ENCODE measurements around the gene SLC6A1. TPM values are rescaled to one million over a fixed set of nuclear protein-coding genes. Genes with fewer than 3 reads are reported as not detected.

Gene SLC6A1
- total RNA-seq, 1 experiment from 2014 or later: not detected

DNA sequence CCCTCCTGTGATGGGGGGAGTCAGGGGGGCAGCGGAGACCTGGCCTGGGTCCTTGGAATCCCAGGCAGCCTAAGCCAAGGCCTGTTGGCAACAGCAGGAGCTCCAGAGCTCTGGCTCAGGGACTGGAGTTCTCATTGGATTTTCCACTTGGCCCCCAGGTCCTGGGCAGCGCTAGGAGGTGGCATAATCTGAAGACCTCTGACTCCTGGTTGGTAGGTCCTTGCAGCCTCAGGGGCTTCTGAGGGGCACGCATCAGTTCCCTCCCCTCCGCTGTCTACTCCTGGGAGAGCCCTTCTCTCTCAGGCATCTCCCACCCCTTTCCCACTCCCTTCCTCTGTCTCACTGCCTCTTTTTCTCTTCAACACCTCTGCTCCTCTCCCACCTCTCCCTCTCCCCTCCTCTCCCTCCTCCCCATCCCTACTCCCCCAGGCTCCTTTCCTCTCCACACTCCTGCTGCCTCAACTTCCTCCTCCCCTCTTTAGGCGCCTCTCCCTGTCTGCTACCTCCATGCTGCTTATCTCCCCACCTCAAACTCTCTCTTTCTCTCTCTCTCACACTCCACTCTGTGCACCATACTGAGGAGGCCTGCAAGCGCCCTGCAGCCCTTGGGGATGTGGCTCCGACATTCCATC is 41.1 kb upstream of the SLC6A1 start:
- no peaks in the 10 kb centered on the region for H3K9me2 ChIP-seq (ENCODE audit: insufficient read depth)
- RAD21 ChIA-PET (ENCODE audit: low non-redundant PET in 1 of 2, low total read pairs in 2 of 2, uncharacterized antibody in 2 of 2, unreplicated experiment in 2 of 2): interaction anchor here in 1 of 2 experiments (0.7 kb wide), 1 partner anchor 108 kb away, joined by 3 read pairs; no protein-coding TSS in a partner anchor
- CTCF ChIA-PET: interaction anchor here (0.7 to 1.6 kb wide), 5 partner anchors 8 to 192 kb away, joined by 3 to 21 read pairs (median 3); no protein-coding TSS in a partner anchor
- H3K27ac ChIP-seq (ENCODE audit: low read depth, low read length): no peak overlapping the region
- H3K9me3 ChIP-seq (ENCODE audit: control insufficient read depth in 1 of 2, insufficient read depth in 1 of 2, low read depth in 1 of 2, low read length in 2 of 2): no peaks in the 10 kb centered on the region
- no peaks in the 10 kb centered on the region for H3K36me3 ChIP-seq (ENCODE audit: control insufficient read depth in 1 of 2, insufficient read depth in 2 of 2, low read length in 2 of 2)
- H3K9ac ChIP-seq (ENCODE audit: low read length): no peak overlapping the region
- peak overlapping the region; percentile 21 to 36 for H3K4me3 ChIP-seq (replicated peaks in 1 of 2; ENCODE audit: low read depth in 1 of 2, low read length in 2 of 2)
- intact Hi-C loops (cut with micrococcal nuclease): loop anchor here (1.0 to 2.0 kb wide), 2 partner anchors 31 to 108 kb away; no protein-coding TSS in a partner anchor
- TF ChIP-seq ZFX (IDR thresholded peaks at IDR 0.05) (no peak), POLR2A (IDR thresholded peaks at IDR 0.05; ENCODE audit: borderline replicate concordance, extremely low read depth, insufficient read depth, insufficient read length) (no peak)
- TF ChIP-seq, protein P1, sequence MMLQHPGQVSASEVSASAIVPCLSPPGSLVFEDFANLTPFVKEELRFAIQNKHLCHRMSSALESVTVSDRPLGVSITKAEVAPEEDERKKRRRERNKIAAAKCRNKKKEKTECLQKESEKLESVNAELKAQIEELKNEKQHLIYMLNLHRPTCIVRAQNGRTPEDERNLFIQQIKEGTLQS (IDR thresholded peaks at IDR 0.05): no peak
- peak overlapping the region; percentile 87 for H2AFZ ChIP-seq (ENCODE audit: low read depth, low read length, poor library complexity, severe bottlenecking)
- peak; percentile 26; the same call in 1 of the 2 replicates for ATAC-seq
- POLR2A ChIA-PET: no interaction called here
- H4K20me1 ChIP-seq (ENCODE audit: insufficient read depth): no peaks in the 10 kb centered on the region
- peaks cover 0 to 5% of the 10 kb centered on the region in 2 experiments; a peak in 1 of 4 replicates for H3K4me1 ChIP-seq (ENCODE audit: control insufficient read depth in 1 of 2, insufficient read depth in 2 of 2, low read length in 2 of 2)
- peak overlapping the region; percentile 60 for H3K4me2 ChIP-seq (ENCODE audit: low read length)
- no TSS peak for BruUV-seq (replicated peaks)
- peaks cover 15% of the 10 kb centered on the region; the same call in 1 of the 2 replicates for H3K27me3 ChIP-seq (ENCODE audit: insufficient read depth, low read length)
- H3K79me2 ChIP-seq (ENCODE audit: insufficient read depth, low read length): no peaks in the 10 kb centered on the region
- DNase-seq (ENCODE audit: low read depth, low spot score): no peak

DNA sequence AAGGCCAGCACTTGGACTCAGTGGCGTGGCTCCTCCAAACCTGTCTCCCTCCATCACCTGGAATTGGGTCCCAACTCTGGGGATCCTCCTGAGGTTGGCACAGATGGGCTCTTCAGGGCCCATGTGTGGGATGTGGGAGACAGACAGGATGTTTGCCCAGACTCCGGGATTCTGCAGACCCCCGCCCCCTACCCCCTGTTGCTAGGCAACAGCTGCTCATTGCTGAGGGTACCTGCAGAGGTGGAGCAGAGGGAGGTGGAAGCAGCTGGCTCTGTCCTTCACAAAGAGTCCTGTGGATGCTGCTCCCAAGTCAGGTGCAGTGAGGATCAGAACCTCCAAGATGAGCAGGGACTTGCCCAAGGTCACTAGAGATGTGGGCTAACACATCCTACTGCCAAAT is 40.0 kb upstream of the SLC6A1 start:
- H3K36me3 ChIP-seq (ENCODE audit: control insufficient read depth in 1 of 2, insufficient read depth in 2 of 2, low read length in 2 of 2): no peaks in the 10 kb centered on the region
- no peak overlapping the region for H3K4me2 ChIP-seq (ENCODE audit: low read length)
- no peaks in the 10 kb centered on the region for H4K20me1 ChIP-seq (ENCODE audit: insufficient read depth)
- intact Hi-C loops (cut with micrococcal nuclease): no loop called here
- peaks cover 23% of the 10 kb centered on the region for H3K27me3 ChIP-seq (ENCODE audit: insufficient read depth, low read length)
- BruUV-seq (replicated peaks): no TSS peak
- no peak overlapping the region for H3K9ac ChIP-seq (ENCODE audit: low read length)
- H3K79me2 ChIP-seq (ENCODE audit: insufficient read depth, low read length): no peaks in the 10 kb centered on the region
- TF ChIP-seq TCF7L2 (IDR thresholded peaks at IDR 0.05; ENCODE audit: borderline replicate concordance, extremely low read depth, insufficient read depth, insufficient read length) (no peak), YY1 (IDR thresholded peaks at IDR 0.05; ENCODE audit: extremely low read depth, insufficient replicate concordance, low read depth, low read length) (no peak), CBX3 (IDR thresholded peaks at IDR 0.05; ENCODE audit: low read depth) (no peak), POLR2A (IDR thresholded peaks at IDR 0.05; ENCODE audit: borderline replicate concordance, extremely low read depth, insufficient read depth, insufficient read length) (no peak), ELF1 (IDR thresholded peaks at IDR 0.05; ENCODE audit: borderline replicate concordance, low read depth) (no peak), ZNF274 (IDR thresholded peaks at IDR 0.05; ENCODE audit: low read depth, low read length) (no peak), RAD21 (IDR thresholded peaks at IDR 0.05; ENCODE audit: low read depth) (no peak), EZH2phosphoT487 (IDR thresholded peaks at IDR 0.05; ENCODE audit: borderline replicate concordance) (no peak)
- ChIA-PET POLR2A (no interaction called here), RAD21 (ENCODE audit: low non-redundant PET in 1 of 2, low total read pairs in 2 of 2, uncharacterized antibody in 2 of 2, unreplicated experiment in 2 of 2) (no interaction called here), CTCF (no interaction called here)
- H3K9me3 ChIP-seq (ENCODE audit: control insufficient read depth in 1 of 2, insufficient read depth in 1 of 2, low read depth in 1 of 2, low read length in 2 of 2): no peaks in the 10 kb centered on the region
- H3K4me3 ChIP-seq (replicated peaks in 1 of 2; ENCODE audit: low read depth in 1 of 2, low read length in 2 of 2): no peak overlapping the region
- ATAC-seq: no peak
- H3K4me1 ChIP-seq (ENCODE audit: control insufficient read depth in 1 of 2, insufficient read depth in 2 of 2, low read length in 2 of 2): peaks cover 0 to 5% of the 10 kb centered on the region in 2 experiments; a peak in 1 of 4 replicates
- DNase-seq (ENCODE audit: low read depth, low spot score): no peak
- no peaks in the 10 kb centered on the region for H3K9me2 ChIP-seq (ENCODE audit: insufficient read depth)
- no peak overlapping the region for H2AFZ ChIP-seq (ENCODE audit: low read depth, low read length, poor library complexity, severe bottlenecking)
- H3K27ac ChIP-seq (ENCODE audit: low read depth, low read length): no peak overlapping the region

Data from HCT116 (cell line).